ENCODE results near the gene CSNK1A1.
"Not testable (repeated sequence)": the region's sequence is repeated elsewhere in the genome, so short reads cannot be mapped to it uniquely, and the experiment has no call there.

CSNK1A1 gene

DNA sequence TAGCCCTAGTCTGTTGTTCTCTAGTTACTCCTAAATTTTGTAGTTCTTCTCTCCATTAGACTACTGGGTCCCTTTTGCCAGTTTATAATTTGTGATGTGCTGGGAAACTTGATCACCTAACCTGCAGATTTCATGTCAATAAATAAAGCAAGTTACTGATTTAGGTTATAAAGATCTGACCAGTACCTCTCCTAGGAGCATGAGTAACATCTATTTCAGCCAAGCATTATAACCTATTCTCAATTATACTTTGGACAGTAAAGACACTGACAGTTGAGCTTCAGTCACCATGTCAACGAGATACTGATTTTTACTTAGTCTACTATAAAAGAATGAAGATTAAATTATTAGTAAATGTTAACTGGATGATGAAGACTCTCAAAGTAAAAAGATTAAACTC, 36.7 kb downstream of the CSNK1A1 start:
- no peak for DNase-seq (ENCODE audit: low spot score)
- TF ChIP-seq, protein P1, sequence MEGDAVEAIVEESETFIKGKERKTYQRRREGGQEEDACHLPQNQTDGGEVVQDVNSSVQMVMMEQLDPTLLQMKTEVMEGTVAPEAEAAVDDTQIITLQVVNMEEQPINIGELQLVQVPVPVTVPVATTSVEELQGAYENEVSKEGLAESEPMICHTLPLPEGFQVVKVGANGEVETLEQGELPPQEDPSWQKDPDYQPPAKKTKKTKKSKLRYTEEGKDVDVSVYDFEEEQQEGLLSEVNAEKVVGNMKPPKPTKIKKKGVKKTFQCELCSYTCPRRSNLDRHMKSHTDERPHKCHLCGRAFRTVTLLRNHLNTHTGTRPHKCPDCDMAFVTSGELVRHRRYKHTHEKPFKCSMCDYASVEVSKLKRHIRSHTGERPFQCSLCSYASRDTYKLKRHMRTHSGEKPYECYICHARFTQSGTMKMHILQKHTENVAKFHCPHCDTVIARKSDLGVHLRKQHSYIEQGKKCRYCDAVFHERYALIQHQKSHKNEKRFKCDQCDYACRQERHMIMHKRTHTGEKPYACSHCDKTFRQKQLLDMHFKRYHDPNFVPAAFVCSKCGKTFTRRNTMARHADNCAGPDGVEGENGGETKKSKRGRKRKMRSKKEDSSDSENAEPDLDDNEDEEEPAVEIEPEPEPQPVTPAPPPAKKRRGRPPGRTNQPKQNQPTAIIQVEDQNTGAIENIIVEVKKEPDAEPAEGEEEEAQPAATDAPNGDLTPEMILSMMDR (IDR thresholded peaks at IDR 0.05; ENCODE audit: extremely low read depth, missing control alignments), result no peak

DNA sequence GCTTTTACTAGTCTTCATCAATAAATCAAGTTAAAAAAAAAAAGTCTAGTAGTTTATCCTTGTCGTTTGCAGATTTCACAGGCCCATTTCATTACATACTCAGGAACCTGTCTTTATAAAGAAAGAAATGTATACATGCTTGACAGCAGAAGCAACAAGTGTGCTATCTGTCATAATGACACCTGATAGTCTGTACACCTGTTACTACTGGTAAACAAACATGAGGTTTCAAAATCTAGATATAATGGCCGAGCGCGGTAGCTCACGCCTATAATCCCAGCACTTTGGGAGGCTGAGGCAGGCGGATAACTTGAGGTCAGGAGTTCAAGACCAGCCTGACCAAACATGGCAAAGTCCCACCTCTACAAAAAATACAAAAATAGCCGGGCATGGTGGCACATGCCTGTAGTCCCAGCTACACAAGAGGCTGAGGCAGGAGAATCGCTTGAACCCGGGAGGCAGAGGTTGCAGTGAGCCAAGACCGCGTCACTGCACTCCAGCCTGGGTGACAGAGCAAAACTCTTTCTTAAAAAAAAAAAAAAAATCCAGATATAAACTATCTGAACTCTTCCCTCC, 37.8 kb downstream of the CSNK1A1 start:
- DNase-seq (ENCODE audit: low spot score), result not testable (repeated sequence)

DNA sequence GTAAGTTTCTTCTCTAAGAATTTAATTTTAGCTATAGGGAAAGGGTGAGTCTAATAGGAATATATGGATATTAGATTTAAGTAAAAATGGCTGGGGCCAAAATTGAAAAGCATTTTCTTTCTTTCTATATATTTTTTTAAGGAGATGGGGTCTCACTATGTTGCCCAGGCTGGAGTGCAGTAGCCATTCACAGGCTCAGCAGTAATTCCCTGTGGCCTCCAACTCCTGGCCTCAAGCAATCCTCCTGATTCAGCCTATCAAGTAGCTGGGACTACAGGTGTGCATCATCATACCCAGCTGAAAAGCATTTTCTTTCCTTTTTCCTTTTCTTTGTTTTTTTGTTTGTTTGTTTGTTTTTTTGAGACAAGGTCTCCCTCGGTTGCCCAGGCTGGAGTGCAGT, 41.1 kb downstream of the CSNK1A1 start:
- TF ChIP-seq, protein P1 (IDR thresholded peaks at IDR 0.05; ENCODE audit: extremely low read depth, missing control alignments), result no peak
- no peak for DNase-seq (ENCODE audit: low spot score)

DNA sequence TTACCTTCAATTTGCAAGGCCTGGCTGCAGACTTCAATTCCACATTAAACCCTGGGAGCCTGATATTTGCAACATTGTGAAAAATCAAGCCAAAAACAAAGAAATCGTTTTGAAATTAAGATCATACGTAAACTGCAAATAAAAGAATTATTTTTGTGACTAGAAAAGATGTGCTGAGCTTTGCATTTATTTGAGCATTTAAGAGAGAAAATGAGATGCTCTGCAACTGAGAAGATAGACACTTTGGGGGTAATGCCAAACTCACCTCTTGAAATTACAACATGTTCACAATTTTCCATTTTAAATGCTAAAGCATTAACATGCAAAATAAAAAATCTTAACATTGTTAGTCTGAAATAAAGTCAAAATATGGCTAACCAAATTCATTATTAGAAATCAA, 46.6 kb downstream of the CSNK1A1 start:
- no peak for DNase-seq (ENCODE audit: low spot score)
- TF ChIP-seq, protein P1 (IDR thresholded peaks at IDR 0.05; ENCODE audit: extremely low read depth, missing control alignments), result no peak

DNA sequence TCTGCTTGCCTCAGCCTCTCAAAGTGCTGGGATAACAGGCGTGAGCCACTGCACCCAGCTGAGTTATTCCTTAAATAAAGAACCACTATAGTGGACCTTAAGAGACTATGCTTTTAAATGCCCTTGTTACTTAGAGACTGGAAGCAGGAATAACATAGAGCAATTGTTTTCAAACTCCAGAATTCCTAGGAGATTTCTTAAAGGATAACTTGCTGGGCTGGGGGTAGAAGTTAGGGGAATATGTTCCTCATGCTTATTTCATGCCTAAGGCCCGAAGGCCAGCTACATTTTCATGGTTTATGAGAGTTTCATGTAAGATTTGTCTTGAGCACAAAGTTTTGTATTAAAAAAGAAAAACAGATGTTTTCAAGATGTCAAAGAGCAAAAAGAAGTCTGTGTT, 48.2 kb downstream of the CSNK1A1 start:
- DNase-seq (ENCODE audit: low spot score), result no peak
- TF ChIP-seq, protein P1 (IDR thresholded peaks at IDR 0.05; ENCODE audit: extremely low read depth, missing control alignments), result no peak

DNA sequence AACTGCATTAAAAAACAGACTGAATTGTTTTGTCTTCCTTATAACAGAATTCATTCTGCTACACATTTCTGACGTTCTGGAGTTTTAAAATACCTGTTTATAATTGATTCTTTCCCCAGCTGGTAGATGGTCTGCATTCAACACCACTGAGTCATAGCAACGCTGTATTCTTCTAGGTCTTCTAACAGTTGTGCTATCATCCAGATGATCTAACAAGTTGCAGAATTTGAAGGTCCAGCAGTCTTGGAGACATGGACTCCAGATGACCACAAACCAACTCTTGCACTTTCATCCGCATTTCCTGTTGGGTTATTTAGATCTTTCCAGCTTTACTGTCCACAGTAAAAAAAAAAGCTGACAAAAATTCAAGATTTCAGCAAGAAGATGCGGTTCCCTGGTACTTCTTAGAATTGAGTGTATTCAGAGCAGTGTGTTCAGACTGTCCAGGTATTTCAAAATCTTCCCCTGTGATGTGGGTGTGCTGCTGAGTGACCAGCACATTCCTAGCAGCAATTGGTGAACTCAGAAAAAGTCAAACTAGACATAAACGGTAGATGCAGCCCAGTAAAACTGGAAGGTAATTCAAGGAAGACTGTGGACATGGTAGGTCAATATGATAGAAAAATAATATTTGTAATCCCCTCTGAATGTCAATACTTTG, 50.2 kb downstream of the CSNK1A1 start:
- no peak for DNase-seq (ENCODE audit: low spot score)
- TF ChIP-seq, protein P1 (IDR thresholded peaks at IDR 0.05; ENCODE audit: extremely low read depth, missing control alignments), result no peak

DNA sequence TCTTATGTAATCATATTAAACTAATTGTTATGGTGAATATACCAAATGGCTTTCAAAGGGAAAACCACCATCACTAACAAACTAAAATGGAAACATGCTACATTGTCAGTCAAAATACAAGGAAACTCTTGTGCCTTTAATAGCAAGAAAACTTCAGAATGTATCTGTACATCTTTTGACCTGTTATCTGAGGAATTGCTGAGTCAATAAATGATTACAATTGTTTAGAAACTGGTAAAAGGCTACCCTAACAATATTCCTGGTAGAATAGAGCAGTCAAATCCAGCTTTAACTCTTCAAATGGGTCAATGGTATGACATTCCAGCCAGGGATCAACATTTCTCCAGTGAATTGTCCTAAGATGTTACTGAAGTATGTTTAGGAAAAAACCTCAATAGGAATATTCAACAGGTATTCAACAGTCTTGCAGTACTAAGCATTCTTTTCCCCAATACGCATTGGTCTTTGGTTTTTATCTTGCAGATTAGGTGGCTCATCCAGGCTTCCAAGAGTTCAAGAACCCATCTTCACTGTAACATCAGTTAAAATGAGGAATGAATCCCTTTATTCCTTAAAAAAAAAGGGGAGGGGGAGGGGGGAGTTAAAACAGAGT, 52.4 kb downstream of the CSNK1A1 start:
- TF ChIP-seq, protein P1 (IDR thresholded peaks at IDR 0.05; ENCODE audit: extremely low read depth, missing control alignments), result no peak

More for the DNA sequence above, 52.4 kb downstream of the CSNK1A1 start:
- no peak for DNase-seq (ENCODE audit: low spot score)
